HG03457 (cell line): Measurements from ENCODE around the gene IDNK.

ENCODE experiments used
- ATAC-seq: cut with Tn5 transposase; IDR thresholded peaks from one replicate; pipeline ENCODE4 v1.9.1; 2021; ENCODE audit warnings: moderate number of reproducible peaks; ENCODE audit not compliant: unreplicated experiment

IDNK gene

GRCh38 chr9:83681490-83681889, 58.5 kb downstream of the IDNK start:
- ATAC-seq, result no peak

GRCh38 chr9:83688921-83689320, 66.0 kb downstream of the IDNK start:
- no peak for ATAC-seq

DNA sequence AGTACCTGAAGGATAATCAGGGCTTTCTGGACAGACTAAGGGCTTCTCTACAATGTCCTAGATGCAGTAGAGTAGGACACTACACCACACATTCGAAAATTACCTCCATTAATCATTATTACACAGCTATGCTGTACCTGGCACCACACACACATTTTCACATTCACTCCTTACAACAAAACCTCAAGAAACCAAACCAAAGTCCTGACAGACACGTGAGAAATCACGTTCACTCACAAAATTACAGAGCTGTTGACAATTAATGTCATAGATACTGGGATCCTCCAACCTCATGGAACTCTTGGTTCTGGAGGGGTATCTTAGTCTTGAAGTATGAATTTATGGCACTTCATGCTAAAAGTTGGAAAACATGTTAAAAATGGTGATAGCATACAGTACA, 68.5 kb downstream of the IDNK start:
- no peak for ATAC-seq
